UCSD-AML1 (cell line): Measurements from ENCODE around the gene PCDHGA11.
"Not testable (repeated sequence)": the region's sequence is repeated elsewhere in the genome, so short reads cannot be mapped to it uniquely, and the experiment has no call there.

ENCODE experiments used
- DNase-seq: peaks from one replicate; lab custom pipeline; 2025; ENCODE audit not compliant: unreplicated experiment; lab: John Stamatoyannopoulos, UW

PCDHGA11 gene

DNA sequence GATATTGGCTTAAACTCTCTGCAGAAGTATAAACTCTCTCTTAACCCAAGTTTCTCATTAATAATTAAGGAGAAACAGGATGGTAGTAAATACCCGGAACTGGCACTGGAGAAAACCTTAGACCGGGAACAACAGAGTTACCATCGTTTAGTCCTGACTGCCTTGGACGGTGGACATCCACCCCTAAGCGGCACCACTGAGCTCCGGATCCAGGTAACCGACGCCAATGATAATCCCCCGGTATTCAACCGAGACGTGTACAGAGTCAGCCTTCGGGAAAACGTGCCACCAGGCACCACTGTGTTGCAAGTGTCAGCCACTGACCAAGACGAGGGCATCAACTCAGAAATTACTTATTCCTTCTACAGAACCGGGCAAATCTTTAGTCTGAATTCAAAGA lies 22.2 kb upstream of the PCDHGA11 start:
- DNase-seq = no peak

DNA sequence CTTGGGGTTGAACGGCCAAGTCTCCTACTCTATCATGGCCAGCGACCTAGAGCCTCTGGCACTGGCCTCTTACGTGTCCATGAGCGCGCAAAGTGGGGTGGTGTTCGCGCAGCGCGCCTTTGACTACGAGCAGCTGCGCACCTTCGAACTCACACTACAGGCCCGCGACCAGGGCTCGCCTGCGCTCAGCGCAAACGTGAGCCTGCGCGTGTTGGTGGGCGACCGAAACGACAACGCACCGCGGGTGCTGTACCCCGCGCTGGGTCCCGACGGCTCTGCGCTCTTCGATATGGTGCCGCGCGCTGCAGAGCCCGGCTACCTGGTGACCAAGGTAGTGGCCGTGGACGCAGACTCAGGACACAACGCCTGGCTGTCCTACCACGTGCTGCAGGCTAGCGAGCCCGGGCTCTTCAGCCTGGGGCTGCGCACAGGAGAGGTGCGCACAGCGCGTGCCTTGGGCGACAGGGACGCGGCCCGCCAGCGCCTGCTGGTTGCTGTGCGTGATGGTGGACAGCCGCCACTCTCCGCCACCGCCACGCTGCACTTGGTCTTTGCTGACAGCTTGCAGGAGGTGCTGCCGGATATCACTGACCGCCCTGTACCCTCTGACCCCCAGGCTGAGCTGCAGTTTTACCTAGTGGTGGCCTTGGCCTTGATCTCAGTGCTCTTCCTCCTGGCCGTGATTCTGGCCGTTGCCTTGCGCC lies 21.1 kb upstream of the PCDHGA11 start:
- DNase-seq = no peak

DNA sequence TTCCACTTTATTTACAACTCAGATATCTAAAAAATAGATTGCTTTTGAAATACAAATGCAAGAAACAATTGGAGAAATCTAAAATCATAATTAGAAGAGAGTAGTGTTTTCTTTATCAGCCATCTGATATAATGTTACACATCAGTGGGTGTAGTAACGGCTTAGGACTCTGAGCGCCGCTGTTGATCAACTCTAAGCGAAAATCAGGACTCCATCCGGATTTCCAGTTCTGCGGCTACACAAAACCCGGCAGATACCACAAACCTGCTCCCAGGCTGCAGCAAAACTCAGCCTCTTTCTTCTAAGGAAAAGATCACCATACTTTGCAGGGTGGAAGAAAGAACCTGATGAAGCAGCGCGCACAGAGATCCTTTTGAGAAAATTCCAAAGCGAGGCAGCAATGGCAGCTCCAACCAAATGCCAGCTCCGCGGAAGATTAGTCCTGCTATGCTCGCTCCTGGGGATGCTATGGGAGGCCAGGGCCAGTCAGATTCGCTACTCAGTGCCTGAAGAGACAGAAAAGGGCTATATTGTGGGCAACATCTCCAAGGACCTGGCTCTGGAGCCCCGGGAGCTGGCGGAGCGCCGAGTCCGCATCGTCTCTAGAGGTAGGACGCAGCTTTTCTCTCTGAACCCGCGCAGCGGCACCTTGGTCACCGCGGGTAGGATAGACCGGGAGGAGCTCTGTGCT lies 18.2 kb upstream of the PCDHGA11 start, which contains the start of gene PCDHGA9:
Gene PCDHGA9 (plus strand): TSS at position 226 of the 691 bp plus-strand sequence. CDS start 175 bp downstream, at position 401.
- DNase-seq = no peak

DNA sequence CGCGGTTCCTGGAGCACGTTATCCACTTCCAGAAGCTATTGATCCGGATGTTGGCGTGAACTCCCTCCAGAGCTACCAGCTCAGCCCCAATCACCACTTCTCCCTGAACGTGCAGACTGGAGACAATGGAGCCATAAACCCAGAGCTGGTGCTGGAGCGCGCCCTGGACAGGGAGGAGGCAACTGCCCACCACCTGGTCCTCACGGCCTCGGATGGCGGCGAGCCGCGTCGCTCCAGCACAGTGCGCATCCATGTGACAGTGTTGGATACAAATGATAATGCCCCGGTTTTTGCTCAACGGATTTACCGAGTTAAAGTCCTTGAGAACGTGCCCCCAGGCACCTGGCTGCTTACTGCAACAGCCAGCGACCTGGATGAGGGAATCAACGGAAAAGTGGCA lies 17.5 kb upstream of the PCDHGA11 start:
- no peak for DNase-seq

DNA sequence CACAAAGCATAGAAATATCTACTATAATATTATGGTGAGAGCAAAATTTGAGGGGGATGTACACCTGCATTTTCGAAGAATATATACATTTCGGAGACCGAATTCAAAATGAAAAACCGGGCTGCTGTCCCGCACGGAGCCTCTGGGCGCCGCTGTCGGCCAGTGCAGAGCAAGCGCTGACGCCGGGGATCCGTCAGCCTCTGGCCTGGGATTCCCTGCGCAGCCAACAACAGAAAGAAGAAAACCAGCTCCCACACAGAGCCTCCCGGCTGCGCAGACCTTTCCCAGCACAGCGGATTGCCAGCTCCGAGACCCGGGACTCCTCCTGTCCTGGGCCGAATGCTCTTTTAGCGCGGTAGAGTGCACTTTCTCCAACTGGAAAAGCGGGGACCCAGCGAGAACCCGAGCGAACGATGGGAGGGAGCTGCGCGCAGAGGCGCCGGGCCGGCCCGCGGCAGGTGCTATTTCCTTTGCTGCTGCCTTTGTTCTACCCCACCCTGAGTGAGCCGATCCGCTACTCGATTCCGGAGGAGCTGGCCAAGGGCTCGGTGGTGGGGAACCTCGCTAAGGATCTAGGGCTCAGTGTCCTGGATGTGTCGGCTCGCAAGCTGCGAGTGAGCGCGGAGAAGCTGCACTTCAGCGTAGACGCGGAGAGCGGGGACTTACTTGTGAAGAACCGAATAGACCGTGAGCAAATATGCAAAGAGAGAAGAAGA lies 12.9 kb upstream of the PCDHGA11 start, which contains the start of gene PCDHGB6:
Gene PCDHGB6 (plus strand): TSS at position 232 of the 716 bp plus-strand sequence. CDS start 182 bp downstream, at position 414.
- not testable (repeated sequence) for DNase-seq

DNA sequence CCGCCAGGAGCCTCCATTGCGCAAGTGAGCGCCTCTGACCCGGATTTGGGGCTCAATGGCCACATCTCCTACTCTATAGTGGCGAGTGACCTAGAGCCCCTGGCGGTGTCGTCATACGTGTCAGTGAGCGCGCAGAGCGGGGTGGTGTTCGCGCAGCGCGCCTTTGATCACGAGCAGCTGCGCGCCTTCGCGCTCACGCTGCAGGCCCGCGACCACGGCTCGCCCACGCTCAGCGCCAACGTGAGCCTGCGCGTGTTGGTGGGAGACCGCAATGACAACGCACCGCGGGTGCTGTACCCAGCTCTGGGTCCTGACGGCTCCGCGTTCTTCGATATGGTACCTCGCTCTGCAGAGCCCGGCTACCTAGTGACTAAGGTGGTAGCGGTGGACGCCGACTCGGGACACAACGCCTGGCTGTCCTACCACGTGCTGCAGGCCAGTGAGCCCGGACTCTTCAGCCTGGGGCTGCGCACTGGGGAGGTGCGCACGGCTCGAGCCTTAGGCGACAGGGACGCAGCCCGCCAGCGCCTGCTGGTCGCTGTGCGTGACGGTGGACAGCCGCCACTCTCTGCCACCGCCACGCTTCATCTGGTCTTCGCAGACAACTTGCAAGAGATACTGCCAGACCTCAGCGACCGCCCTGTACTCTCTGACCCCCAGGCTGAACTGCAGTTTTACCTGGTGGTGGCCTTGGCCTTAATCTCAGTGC lies 11.1 kb upstream of the PCDHGA11 start:
- no peak for DNase-seq

DNA sequence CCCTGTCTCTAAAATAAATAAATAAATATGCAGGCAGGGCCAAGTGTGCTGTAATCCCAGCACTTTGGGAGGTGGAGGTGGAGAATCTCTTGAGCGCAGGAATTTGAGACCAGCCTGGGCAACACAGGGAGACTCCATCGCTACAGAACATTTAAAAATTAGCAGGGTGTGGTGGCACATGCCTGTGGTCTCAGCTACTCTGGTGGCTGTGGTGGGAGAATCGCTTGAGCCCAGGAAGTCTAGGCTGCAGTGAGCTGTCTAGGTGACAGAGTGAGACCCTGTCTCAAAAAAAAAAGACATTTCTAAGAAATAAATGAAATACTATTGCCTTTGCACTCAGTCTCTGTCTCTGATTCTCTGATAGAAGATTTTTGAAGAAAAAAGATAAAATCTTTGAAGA lies 9.3 kb upstream of the PCDHGA11 start:
- DNase-seq = no peak

DNA sequence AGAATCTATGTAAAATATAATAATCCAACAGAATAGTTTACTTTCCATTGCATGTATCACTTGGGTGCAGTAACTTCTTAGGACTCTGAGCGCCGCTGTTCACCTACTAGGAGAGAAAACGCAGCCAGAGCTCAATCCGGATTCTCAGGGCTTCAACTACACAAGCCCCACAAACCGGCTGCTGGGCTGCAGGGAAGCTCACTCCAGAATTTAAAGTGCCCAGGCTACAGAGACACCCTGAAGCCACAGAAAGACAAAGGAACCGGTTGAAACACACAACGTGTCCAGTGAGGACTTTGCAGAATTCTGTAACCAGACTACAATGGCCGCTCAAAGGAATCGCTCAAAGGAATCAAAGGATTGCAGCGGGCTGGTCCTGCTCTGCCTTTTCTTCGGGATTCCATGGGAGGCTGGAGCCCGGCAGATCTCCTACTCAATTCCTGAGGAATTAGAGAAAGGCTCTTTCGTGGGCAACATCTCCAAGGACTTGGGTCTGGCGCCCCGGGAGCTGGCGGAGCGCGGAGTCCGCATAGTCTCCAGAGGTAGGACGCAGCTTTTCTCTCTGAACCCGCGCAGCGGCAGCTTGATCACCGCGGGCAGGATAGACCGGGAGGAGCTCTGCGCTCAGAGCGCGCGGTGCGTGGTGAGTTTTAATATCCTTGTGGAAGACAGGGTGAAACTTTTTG lies 7.9 kb upstream of the PCDHGA11 start, which contains the start of gene PCDHGA10:
Gene PCDHGA10 (plus strand): TSS at position 134 of the 686 bp plus-strand sequence. CDS start 189 bp downstream, at position 323.
- DNase-seq = peak; percentile 23

DNA sequence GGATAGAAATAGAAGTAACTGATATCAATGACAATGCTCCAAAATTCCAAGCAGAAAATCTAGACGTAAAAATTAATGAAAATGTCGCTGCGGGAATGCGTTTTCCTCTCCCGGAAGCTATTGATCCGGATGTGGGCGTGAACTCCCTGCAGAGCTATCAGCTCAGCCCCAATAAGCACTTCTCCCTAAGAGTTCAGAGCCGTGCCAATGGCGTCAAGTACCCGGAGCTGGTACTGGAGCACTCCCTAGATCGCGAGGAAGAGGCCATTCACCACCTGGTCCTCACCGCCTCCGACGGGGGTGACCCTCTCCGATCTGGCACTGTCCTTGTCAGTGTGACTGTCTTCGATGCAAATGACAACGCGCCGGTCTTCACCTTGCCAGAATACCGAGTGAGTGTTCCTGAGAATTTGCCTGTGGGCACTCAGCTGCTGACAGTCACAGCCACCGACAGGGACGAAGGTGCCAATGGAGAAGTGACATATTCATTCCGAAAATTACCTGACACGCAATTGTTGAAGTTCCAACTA lies 7.2 kb upstream of the PCDHGA11 start:
- DNase-seq = no peak

DNA sequence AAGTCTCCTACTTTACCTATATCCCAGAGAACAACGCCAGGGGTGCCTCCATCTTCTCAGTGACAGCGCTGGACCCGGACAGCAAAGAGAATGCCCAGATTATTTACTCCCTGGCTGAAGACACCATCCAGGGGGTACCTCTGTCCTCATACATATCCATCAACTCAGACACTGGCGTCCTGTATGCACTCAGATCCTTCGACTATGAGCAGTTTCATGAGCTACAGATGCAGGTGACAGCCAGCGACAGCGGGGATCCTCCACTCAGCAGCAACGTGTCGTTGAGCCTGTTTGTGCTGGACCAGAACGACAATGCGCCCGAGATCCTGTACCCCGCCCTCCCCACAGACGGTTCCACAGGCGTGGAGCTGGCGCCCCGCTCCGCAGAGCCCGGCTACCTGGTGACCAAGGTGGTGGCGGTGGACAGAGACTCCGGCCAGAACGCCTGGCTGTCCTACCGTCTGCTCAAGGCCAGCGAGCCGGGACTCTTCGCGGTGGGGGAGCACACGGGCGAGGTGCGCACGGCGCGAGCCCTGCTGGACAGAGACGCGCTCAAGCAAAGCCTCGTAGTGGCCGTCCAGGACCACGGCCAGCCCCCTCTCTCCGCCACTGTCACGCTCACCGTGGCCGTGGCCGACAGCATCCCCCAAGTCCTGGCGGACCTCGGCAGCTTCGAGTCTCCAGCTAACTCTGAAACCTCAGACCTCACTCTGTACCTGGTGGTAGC lies 6.1 kb upstream of the PCDHGA11 start:
- not testable (repeated sequence) for DNase-seq

DNA sequence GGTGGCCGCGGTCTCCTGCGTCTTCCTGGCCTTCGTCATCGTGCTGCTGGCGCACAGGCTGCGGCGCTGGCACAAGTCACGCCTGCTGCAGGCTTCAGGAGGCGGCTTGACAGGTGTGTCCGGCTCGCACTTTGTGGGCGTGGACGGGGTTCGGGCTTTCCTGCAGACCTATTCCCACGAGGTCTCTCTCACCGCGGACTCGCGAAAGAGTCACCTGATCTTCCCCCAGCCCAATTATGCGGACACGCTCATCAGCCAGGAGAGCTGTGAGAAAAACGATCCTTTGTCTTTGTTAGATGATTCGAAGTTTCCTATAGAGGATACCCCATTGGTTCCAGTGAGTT lies 5.6 kb upstream of the PCDHGA11 start:
- not testable (repeated sequence) for DNase-seq

DNA sequence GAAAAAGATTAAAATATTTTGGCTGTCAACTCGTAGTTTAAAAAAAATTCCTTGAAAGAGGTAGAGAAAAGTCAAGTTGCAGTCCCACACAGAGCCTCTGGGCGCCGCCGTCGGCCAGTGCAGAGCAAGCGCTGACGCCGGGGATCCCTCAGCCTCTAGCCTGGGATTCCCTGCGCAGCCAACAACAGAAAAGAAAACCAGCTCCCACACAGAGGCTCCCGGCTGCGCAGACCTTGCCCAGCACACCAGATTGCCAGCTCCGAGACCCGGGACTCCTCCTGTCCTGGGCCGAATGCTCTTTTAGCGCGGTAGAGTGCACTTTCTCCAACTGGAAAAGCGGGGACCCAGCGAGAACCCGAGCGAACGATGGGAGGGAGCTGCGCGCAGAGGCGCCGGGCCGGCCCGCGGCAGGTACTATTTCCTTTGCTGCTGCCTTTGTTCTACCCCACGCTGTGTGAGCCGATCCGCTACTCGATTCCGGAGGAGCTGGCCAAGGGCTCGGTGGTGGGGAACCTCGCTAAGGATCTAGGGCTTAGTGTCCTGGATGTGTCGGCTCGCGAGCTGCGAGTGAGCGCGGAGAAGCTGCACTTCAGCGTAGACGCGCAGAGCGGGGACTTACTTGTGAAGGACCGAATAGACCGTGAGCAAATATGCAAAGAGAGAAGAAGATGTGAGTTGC lies 3.2 kb upstream of the PCDHGA11 start, which contains the start of gene PCDHGB7:
Gene PCDHGB7 (plus strand): TSS at position 184 of the 679 bp plus-strand sequence. CDS start 183 bp downstream, at position 367.
- peak; percentile 73 for DNase-seq

DNA sequence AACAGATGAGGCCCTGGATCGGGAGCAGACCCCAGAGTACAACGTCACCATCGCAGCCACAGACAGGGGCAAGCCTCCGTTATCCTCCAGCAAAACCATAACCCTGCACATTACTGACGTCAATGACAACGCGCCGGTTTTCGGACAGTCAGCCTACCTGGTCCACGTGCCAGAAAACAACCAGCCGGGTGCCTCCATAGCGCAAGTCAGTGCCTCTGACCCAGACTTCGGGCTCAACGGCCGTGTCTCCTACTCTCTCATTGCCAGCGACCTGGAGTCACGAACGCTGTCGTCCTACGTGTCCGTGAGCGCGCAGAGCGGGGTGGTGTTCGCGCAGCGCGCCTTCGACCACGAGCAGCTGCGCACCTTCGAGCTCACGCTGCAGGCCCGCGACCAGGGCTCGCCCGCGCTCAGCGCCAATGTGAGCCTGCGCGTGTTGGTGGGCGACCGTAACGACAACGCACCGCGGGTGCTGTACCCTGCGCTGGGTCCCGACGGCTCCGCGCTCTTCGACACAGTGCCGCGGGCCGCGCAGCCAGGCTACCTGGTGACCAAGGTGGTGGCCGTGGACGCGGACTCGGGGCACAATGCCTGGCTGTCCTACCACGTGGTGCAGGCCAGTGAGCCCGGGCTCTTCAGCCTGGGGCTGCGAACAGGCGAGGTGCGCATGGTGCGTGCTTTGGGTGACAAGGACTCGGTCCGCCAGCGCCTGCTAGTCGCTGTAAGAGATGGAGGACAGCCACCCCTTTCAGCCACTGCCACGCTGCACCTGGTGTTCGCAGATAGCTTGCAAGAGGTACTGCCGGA lies 1.6 kb upstream of the PCDHGA11 start:
- no peak for DNase-seq

DNA sequence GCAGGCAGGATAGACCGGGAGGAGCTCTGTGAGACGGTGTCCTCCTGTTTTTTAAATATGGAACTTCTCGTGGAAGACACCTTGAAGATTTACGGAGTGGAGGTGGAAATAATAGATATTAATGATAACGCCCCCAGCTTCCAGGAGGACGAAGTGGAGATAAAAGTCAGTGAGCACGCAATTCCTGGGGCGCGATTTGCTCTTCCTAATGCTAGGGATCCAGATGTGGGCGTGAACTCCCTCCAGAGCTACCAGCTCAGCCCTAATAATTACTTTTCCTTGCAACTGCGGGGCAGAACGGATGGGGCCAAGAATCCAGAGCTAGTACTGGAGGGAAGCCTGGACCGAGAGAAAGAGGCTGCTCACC lies 621 bp downstream of the PCDHGA11 start:
- no peak for DNase-seq

DNA sequence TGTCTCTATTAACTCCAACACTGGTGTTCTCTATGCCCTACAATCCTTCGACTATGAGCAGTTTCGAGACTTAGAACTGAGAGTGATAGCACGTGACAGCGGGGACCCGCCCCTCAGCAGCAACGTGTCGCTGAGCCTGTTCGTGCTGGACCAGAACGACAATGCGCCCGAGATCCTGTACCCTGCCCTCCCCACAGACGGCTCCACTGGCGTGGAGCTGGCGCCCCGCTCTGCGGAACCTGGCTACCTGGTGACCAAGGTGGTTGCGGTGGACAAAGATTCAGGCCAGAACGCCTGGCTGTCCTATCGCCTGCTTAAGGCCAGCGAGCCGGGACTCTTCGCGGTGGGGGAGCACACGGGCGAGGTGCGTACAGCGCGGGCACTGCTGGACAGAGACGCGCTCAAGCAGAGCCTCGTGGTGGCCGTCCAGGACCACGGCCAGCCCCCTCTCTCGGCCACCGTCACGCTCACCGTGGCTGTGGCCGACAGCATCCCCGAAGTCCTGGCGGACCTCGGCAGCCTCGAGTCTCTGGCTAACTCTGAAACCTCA lies 2.0 kb downstream of the PCDHGA11 start:
- DNase-seq = no peak

DNA sequence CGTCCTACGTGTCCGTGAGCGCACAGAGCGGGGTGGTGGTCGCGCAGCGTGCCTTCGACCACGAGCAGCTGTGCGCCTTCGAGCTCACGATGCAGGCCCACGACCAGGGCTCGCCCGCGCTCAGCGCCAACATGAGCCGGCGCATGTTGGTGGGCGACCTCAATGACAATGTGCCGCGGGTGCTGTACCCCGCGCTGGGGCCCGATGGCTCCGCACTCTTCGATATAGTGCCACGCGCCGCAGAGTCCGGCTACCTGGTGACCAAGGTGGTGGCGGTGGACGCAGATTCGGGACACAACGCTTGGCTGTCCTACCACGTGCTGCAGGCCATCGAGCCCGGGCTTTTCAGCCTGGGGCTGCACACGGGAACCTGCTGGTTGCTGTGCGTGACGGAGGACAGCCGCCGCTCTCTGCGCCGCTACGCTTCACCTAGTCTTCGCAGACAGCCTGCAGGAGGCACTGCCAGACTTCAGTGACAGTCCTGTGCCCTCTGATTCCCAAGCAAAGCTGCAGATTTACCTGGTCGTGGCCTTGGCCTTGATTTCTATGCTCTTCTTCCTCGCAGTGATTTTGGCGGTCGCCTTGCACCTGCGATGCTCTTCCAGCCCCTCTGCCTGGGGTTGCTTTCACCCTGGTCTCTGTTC lies 7.1 kb downstream of the PCDHGA11 start:
- DNase-seq = no peak
